K562 (cell line): ENCODE measurements around the gene FRYL. TPM values are rescaled to one million over a fixed set of nuclear protein-coding genes. Genes with fewer than 3 reads are reported as not detected.

Experiments
- ASH1L ChIP-seq: fragments of 450-650 bp; IDR thresholded peaks from 2 replicates; pipeline ENCODE4 v1.6.1; 2018; ENCODE audit warnings: borderline replicate concordance, mild to moderate bottlenecking, low read depth; ENCODE audit not compliant: partially characterized antibody
- DLX4 ChIP-seq: fragments of 250-450 bp; sonication (Bioruptor Pico); IDR thresholded peaks from 2 replicates; pipeline ENCODE4 v1.6.1; 2021; ENCODE audit warnings: mild to moderate bottlenecking
- GTF2B ChIP-seq: IDR thresholded peaks from 2 replicates; pipeline ENCODE4 v1.6.1; 2011; ENCODE audit not compliant: insufficient read length; ENCODE audit errors: extremely low read depth
- GTF3C2 ChIP-seq: IDR thresholded peaks from 3 replicates; pipeline ENCODE4 v1.6.1; 2011; ENCODE audit warnings: borderline replicate concordance, mild to moderate bottlenecking, moderate library complexity; ENCODE audit not compliant: insufficient read length; ENCODE audit errors: extremely low read depth
- KDM4B ChIP-seq, 2 experiments: fragments of 450-650 bp in 1 of 2; sonication (generic) in 1 of 2; IDR thresholded peaks; 2 replicates each; pipeline ENCODE4 v1.6.1; 2016 to 2017; ENCODE audit warnings: borderline replicate concordance in 2 of 2, antibody characterized with exemption in 1 of 2, low read depth in 1 of 2, mild to moderate bottlenecking in 1 of 2
- POLR3A ChIP-seq: IDR thresholded peaks from 2 replicates; pipeline ENCODE4 v1.6.1; 2011; ENCODE audit warnings: borderline replicate concordance, mild to moderate bottlenecking, moderate library complexity; ENCODE audit not compliant: insufficient read length, insufficient read depth; ENCODE audit errors: extremely low read depth
- RBBP5 ChIP-seq: fragments of 200-600 bp; sonication (generic); IDR thresholded peaks from 2 replicates; pipeline ENCODE4 v1.6.1; 2012; ENCODE audit warnings: borderline replicate concordance, mild to moderate bottlenecking, low read length, control low read depth, inconsistent platforms; ENCODE audit not compliant: insufficient read depth, poor library complexity, severe bottlenecking
- RBM39 ChIP-seq: fragments of 200-400 bp; formaldehyde crosslinking; optimal IDR thresholded peaks from 2 replicates; pipeline ENCODE3; 2018; ENCODE audit warnings: low read depth, low read length
- TRIM25 ChIP-seq: fragments of 450-650 bp; IDR thresholded peaks from 2 replicates; pipeline ENCODE4 v1.7.0; 2016; ENCODE audit warnings: borderline replicate concordance
- YY1 ChIP-seq, 3 experiments: IDR thresholded peaks; 2 replicates each; pipeline ENCODE4 v1.6.1; 2011; ENCODE audit warnings: low read length in 2 of 3, mild to moderate bottlenecking in 2 of 3, moderate library complexity in 2 of 3, borderline replicate concordance in 1 of 3, control low read depth in 1 of 3, low read depth in 1 of 3; ENCODE audit not compliant: insufficient read depth in 3 of 3, insufficient replicate concordance in 2 of 3, control insufficient read depth in 1 of 3, insufficient read length in 1 of 3; ENCODE audit errors: extremely low read depth in 1 of 3
- ZBTB33 ChIP-seq: sonication (generic); formaldehyde crosslinking; IDR thresholded peaks from 2 replicates; pipeline ENCODE4 v1.8.1; 2023; ENCODE audit warnings: mild to moderate bottlenecking, missing genetic modification reagents
- ZKSCAN1 ChIP-seq: fragments of 150-350 bp; IDR thresholded peaks from 2 replicates; pipeline ENCODE4 v1.6.1; 2016; ENCODE audit warnings: low read depth, low read length
- ZNF134 ChIP-seq: fragments of 250-450 bp; sonication (Bioruptor Pico); conservative IDR thresholded peaks from 2 replicates; pipeline ENCODE4 v1.4.0; 2020
- ZNF146 ChIP-seq: IDR thresholded peaks from one replicate; pipeline ENCODE4 v1.6.1; 2018; ENCODE audit warnings: missing compliant biosample characterization; ENCODE audit not compliant: unreplicated experiment
- ZNF174 ChIP-seq: fragments of 250-450 bp; sonication (Bioruptor Pico); IDR thresholded peaks from 2 replicates; pipeline ENCODE4 v1.4.0; 2020; ENCODE audit warnings: mild to moderate bottlenecking
- ZNF224 ChIP-seq: sonication (generic); formaldehyde crosslinking; IDR thresholded peaks from 2 replicates; pipeline ENCODE4 v1.8.0; 2022; ENCODE audit warnings: mild to moderate bottlenecking, missing genetic modification reagents
- ZNF316 ChIP-seq: fragments of 450-650 bp; IDR thresholded peaks from 2 replicates; pipeline ENCODE4 v1.6.1; 2016
- polyA plus RNA-seq, 8 experiments: library from polyadenylated mRNA; depleted of rRNA in 4 of 8; stranded (reverse) in 5 of 8; unstranded in 3 of 8; fragments of >200 nt; fragmentation: Nextera tagmentation in 2 of 8; fragmentation: Illumina TruSeq in 1 of 8; extraction: Ambion mirVana in 2 of 8; extraction: Trizol in 1 of 8; gene quantifications; 2 replicates each; pipeline versions ENCODE4 v1.2.1 to v1.2.3, GENCODE V29; 2011 to 2014; ENCODE audit warnings: inconsistent platforms in 1 of 8, missing spikeins in 1 of 8
- total RNA-seq, 7 experiments: library from RNA; depleted of rRNA in 6 of 7; stranded (reverse); fragments of >200 nt in 6 of 7; fragmentation: Illumina TruSeq in 2 of 7; extraction: Trizol in 2 of 7; gene quantifications; 2 replicates each; pipeline versions ENCODE4 v1.2.1 to v1.2.3, GENCODE V29; 2011 to 2021; ENCODE audit warnings: low replicate concordance in 1 of 7

Gene FRYL
- total and polyA plus RNA-seq, 9 of the 15 experiments (the other 6 are each of a cell fraction or from before 2014, with no cell fraction given) = 7.2 to 34.9 (median 15.9) TPM

- TF ChIP-seq ZKSCAN1 (no peak), RBBP5 (peak; percentile 58), ZNF146 (CRISPR knock-in tag) (no peak), GTF3C2 (no peak), ASH1L (no peak), ZBTB33 (CRISPR knock-in tag) (no peak), ZNF316 (peak; percentile 85), GTF2B (no peak), POLR3A (no peak), KDM4B (IDR thresholded peaks at IDR 0.05; ENCODE audit: borderline replicate concordance in 2 of 2, low read depth in 1 of 2) (no peak), ZNF174 (CRISPR knock-in tag) (no peak), ZNF134 (CRISPR knock-in tag) (no peak), ZNF224 (no peak), YY1 (IDR thresholded peaks at IDR 0.05; ENCODE audit: borderline replicate concordance in 1 of 3, control insufficient read depth in 1 of 3, extremely low read depth in 1 of 3, insufficient read depth in 3 of 3, insufficient read length in 1 of 3, insufficient replicate concordance in 2 of 3, low read depth in 1 of 3, low read length in 2 of 3) (peak in 1 of 3 experiments; percentile 6), RBM39 (no peak), DLX4 (CRISPR knock-in tag) (no peak), TRIM25 (no peak)
Observed at GRCh38 chr4:48683784-48684666, 96.1 kb downstream of the FRYL start (continued).
